ENCODE data around the gene VILL. TPM values are rescaled to one million over a fixed set of nuclear protein-coding genes. Genes with fewer than 3 reads are reported as not detected.

VILL gene
- total RNA-seq, 2 experiments from 2014 or later, result 11.4 to 11.7 TPM

GRCh38 chr3:38011111-38011510 lies 20.5 kb downstream of the VILL start:
- Mint-ChIP-seq H3K4me1 (ENCODE audit: low read depth) (no peaks in the 10 kb centered on the region), H3K4me3 (no peak overlapping the region), H3K9me3 (peaks cover 3% of the 10 kb centered on the region), H3K36me3 (ENCODE audit: low read depth) (peaks cover 17% of the 10 kb centered on the region), H3K27me3 (no peaks in the 10 kb centered on the region), H3K27ac (no peak overlapping the region)
- ATAC-seq, result no peak
- POLR2A ChIA-PET, result interaction anchor here (2.4 kb wide), 1 partner anchor 10 kb away, joined by 8 read pairs; no protein-coding TSS in a partner anchor
- CTCF ChIA-PET, result interaction anchor here (1.5 kb wide), 1 partner anchor 12 kb away, joined by 3 read pairs; no protein-coding TSS in a partner anchor
- intact Hi-C loops (cut with micrococcal nuclease), result no loop called here
- DNase-seq, result no peak
- TF ChIP-seq, protein P1, sequence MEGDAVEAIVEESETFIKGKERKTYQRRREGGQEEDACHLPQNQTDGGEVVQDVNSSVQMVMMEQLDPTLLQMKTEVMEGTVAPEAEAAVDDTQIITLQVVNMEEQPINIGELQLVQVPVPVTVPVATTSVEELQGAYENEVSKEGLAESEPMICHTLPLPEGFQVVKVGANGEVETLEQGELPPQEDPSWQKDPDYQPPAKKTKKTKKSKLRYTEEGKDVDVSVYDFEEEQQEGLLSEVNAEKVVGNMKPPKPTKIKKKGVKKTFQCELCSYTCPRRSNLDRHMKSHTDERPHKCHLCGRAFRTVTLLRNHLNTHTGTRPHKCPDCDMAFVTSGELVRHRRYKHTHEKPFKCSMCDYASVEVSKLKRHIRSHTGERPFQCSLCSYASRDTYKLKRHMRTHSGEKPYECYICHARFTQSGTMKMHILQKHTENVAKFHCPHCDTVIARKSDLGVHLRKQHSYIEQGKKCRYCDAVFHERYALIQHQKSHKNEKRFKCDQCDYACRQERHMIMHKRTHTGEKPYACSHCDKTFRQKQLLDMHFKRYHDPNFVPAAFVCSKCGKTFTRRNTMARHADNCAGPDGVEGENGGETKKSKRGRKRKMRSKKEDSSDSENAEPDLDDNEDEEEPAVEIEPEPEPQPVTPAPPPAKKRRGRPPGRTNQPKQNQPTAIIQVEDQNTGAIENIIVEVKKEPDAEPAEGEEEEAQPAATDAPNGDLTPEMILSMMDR (IDR thresholded peaks at IDR 0.05), result no peak

- Mint-ChIP-seq H3K27ac (no peak overlapping the region), H3K4me1 (ENCODE audit: low read depth) (no peaks in the 10 kb centered on the region), H3K4me3 (no peak overlapping the region), H3K36me3 (ENCODE audit: low read depth) (peaks cover 27% of the 10 kb centered on the region), H3K27me3 (no peaks in the 10 kb centered on the region), H3K9me3 (peaks cover 8% of the 10 kb centered on the region)
- ATAC-seq, result no peak
- POLR2A ChIA-PET, result no interaction called here
- intact Hi-C loops (cut with micrococcal nuclease), result no loop called here
- TF ChIP-seq, protein P1 (IDR thresholded peaks at IDR 0.05), result no peak
- CTCF ChIA-PET, result interaction anchor here (1.7 to 2.2 kb wide), 2 partner anchors 12 to 19 kb away, joined by 4 to 8 read pairs; no protein-coding TSS in a partner anchor
- no peak for DNase-seq
These were observed 24.9 kb downstream of the VILL start for GRCh38 chr3:38015485-38015884.

DNA sequence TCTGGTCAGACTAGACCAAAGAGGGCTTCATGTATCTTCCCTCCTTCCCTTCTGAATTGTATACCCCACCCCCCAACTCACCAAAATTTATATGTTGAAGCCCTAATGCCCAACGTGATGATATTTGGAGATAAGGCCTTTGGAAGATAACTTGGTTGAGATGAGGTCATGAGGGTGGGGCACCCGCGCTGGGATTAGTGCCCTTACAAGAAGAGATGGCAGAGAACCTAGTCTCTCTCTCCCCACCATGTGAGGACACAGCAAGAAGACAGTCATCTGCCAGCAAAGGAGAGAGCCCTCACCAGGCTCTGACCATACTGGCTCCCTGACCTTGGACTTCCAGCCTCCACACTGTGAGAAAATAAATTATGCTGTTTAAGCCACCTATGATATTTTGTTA lies 25.4 kb downstream of the VILL start:
- H3K4me3 Mint-ChIP-seq, result no peak overlapping the region
- no peak for DNase-seq
- TF ChIP-seq, protein P1 (IDR thresholded peaks at IDR 0.05), result no peak
- ATAC-seq, result no peak
- H3K27me3 Mint-ChIP-seq, result no peaks in the 10 kb centered on the region
- peaks cover 8% of the 10 kb centered on the region for H3K9me3 Mint-ChIP-seq
- peaks cover 27% of the 10 kb centered on the region for H3K36me3 Mint-ChIP-seq (ENCODE audit: low read depth)
- H3K4me1 Mint-ChIP-seq (ENCODE audit: low read depth), result no peaks in the 10 kb centered on the region
- intact Hi-C loops (cut with micrococcal nuclease), result no loop called here
- H3K27ac Mint-ChIP-seq, result no peak overlapping the region
- POLR2A ChIA-PET, result no interaction called here
- CTCF ChIA-PET, result interaction anchor here (1.7 to 2.2 kb wide), 2 partner anchors 12 to 19 kb away, joined by 4 to 8 read pairs; no protein-coding TSS in a partner anchor

- H3K36me3 Mint-ChIP-seq (ENCODE audit: low read depth), result peaks cover 27% of the 10 kb centered on the region
- H3K27ac Mint-ChIP-seq, result no peak overlapping the region
- TF ChIP-seq, protein P1 (IDR thresholded peaks at IDR 0.05), result no peak
- DNase-seq (no peak), ATAC-seq (no peak)
- H3K9me3 Mint-ChIP-seq, result peaks cover 8% of the 10 kb centered on the region
- no peaks in the 10 kb centered on the region for H3K27me3 Mint-ChIP-seq
- no peaks in the 10 kb centered on the region for H3K4me1 Mint-ChIP-seq (ENCODE audit: low read depth)
- POLR2A ChIA-PET, result no interaction called here
- no peak overlapping the region for H3K4me3 Mint-ChIP-seq
- intact Hi-C loops (cut with micrococcal nuclease), result no loop called here
- CTCF ChIA-PET, result interaction anchor here (2.2 kb wide), 1 partner anchor 13 kb away, joined by 8 read pairs; no protein-coding TSS in a partner anchor
These were observed 25.8 kb downstream of the VILL start for GRCh38 chr3:38016410-38016809.

DNA sequence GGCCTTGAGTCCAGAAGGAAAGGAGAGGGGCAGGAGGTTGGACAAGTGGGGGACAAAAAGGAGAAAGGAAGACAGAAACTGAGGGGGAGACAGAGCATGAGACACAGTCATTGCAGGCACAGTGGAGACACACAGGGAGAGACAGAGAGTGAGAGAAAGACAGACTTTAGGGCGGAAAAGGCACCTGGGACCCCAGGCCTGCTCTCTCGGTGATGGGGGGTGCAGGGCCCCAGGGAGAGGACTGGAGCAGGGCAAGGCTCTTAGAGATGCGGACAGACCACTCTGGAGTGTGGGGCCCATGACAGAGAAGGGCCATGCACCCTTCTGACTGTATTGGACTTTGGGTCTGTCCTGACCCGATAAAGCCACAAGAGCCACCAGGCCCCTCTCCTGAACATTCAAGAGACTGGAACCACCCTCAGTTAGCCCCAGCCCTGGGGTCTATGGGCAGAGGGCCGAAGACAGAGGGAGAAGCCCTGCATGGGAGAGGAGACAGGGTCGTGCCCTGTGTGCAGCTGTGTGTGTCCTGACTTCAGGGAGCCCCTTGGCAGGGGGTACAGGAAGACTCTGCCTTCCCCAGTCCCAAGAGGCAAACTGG lies 26.4 kb downstream of the VILL start:
- ChIA-PET POLR2A (no interaction called here), CTCF (interaction anchor here (2.2 kb wide), 1 partner anchor 13 kb away, joined by 8 read pairs; no protein-coding TSS in a partner anchor)
- Mint-ChIP-seq H3K4me1 (ENCODE audit: low read depth) (no peaks in the 10 kb centered on the region), H3K9me3 (peaks cover 8% of the 10 kb centered on the region), H3K36me3 (ENCODE audit: low read depth) (peaks cover 27% of the 10 kb centered on the region), H3K27ac (no peak overlapping the region), H3K4me3 (no peak overlapping the region), H3K27me3 (no peaks in the 10 kb centered on the region)
- intact Hi-C loops (cut with micrococcal nuclease), result no loop called here
- DNase-seq (no peak), ATAC-seq (no peak)
- TF ChIP-seq, protein P1 (IDR thresholded peaks at IDR 0.05), result no peak
